ENCODE data around the gene RHOA. TPM values are rescaled to one million over a fixed set of nuclear protein-coding genes. Genes with fewer than 3 reads are reported as not detected.

Gene RHOA
- total RNA-seq, 2 experiments from 2014 or later = 467 to 520 TPM

DNA sequence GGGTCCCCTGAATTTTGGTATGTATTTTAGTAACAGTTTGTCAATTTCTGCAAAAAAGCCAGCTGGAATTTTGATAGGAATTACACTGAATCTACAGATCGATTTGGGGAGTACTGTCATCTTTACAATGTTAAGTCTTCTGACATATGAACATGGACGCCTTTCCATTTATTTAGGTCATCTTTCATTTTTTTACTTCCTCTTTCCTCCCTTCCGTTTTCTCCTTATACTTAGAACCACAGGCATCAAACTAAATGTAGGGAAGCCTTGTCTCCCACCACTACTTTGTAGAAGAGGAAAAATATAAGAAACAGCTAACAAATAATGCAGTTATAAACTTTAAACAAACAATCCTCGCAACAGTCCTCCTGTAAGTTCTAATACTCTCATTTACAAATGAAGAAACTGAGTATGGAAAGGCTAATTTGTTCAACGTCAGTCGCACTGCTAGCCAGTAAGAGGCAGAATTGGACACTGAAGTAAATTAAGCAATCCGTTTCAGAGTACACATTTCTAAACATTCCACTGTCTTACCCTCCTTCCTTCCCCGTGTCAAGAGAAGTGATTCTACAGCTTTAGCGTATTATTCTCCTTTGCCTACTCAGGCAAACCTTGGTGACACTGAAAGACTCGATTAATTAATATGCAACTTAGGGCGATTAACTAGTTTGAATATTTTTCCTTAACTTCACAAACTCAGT lies 25.6 kb downstream of the RHOA start:
- no peak overlapping the region for H3K27ac Mint-ChIP-seq
- no peak overlapping the region for H3K4me3 Mint-ChIP-seq
- ChIA-PET POLR2A (no interaction called here), CTCF (no interaction called here)
- H3K27me3 Mint-ChIP-seq = no peaks in the 10 kb centered on the region
- H3K4me1 Mint-ChIP-seq = peaks cover 28% of the 10 kb centered on the region
- H3K36me3 Mint-ChIP-seq (ENCODE audit: low read depth) = peaks cover 20% of the 10 kb centered on the region
- no peaks in the 10 kb centered on the region for H3K9me3 Mint-ChIP-seq
- DNase-seq = no peak

DNA sequence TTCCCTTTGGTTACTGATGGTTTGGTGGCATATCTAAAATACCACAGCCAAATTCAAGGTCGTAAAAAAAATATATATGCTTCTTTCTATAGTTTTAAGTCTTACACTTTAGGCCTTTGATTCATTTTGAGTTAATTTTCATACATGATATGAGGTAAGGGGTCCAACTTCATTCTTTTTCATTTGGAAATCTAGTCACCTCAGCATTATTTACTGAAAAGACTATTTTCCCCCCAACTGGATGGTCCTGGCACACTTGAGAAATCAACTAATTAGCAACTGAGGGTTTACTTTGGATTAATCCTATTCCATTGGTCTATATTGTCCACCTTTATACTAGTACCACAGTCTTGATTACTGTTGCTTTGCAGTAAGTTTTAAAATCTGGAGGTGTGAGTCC lies 26.2 kb downstream of the RHOA start:
- Mint-ChIP-seq H3K27ac (no peak overlapping the region), H3K36me3 (ENCODE audit: low read depth) (peaks cover 20% of the 10 kb centered on the region), H3K4me1 (peaks cover 28% of the 10 kb centered on the region), H3K9me3 (no peaks in the 10 kb centered on the region), H3K4me3 (no peak overlapping the region), H3K27me3 (no peaks in the 10 kb centered on the region)
- DNase-seq = no peak
- CTCF ChIA-PET = no interaction called here
- POLR2A ChIA-PET = no interaction called here

DNA sequence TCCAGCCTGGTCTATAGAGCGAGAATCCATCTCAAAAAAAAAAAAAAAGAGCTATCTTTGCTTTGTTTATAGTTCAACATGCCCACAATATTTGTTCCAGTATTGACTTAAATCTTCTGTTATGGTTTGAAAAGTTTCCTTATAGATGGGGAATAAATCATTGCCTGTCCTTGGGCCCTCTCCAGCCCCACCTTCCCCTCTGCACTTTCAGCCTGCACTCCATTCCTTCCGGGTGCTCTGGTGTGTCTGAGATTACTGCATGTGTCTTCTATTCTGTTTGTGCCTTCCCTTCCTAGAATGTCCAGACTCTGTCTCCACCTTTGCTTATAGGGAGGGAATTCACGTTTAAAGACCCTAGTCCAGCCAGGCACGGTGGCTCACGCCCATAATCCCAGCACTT lies 28.4 kb downstream of the RHOA start:
- DNase-seq = no peak
- peaks cover 28% of the 10 kb centered on the region for H3K36me3 Mint-ChIP-seq (ENCODE audit: low read depth)
- H3K9me3 Mint-ChIP-seq = peaks cover 3% of the 10 kb centered on the region
- ChIA-PET POLR2A (no interaction called here), CTCF (no interaction called here)
- peaks cover 35% of the 10 kb centered on the region for H3K4me1 Mint-ChIP-seq
- H3K27ac Mint-ChIP-seq = peak overlapping the region; percentile 26
- H3K4me3 Mint-ChIP-seq = no peak overlapping the region
- H3K27me3 Mint-ChIP-seq = no peaks in the 10 kb centered on the region

DNA sequence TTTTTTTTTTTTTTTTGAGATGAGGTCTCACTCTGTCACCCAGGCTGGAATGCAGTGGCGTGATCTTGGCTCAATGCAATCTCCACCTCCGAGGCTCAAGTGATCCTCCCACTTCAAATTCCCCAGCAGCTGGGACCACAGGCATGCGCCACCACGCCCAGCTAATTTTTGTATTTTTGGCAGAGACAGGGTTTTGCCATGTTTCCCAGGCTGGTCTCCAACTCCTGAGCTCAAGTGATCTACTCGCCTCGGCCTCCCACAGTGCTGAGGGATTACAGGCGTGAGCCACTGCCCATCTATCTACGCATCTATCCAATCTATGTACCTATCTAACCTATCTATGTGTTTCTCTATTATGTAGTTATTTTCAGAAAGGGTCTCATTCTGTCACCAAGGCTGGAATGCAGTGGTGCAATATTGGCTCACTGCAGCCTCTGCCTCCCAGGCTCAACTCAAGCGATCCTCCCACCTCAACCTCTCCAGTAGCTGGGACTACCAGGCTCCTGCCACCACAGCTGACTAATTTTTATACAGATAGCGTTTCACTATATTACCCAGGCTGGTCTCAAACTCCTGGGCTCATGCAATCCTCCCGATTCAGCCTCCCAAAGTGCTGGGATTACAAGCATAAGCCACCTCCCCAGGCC lies 33.4 kb downstream of the RHOA start:
- CTCF ChIA-PET = interaction anchor here (1.1 kb wide), 1 partner anchor 71 kb away, joined by 3 read pairs; no protein-coding TSS in a partner anchor
- H3K27ac Mint-ChIP-seq = peak overlapping the region; percentile 83
- DNase-seq = no peak
- peaks cover 34% of the 10 kb centered on the region for H3K4me1 Mint-ChIP-seq
- H3K4me3 Mint-ChIP-seq = no peak overlapping the region
- no peaks in the 10 kb centered on the region for H3K27me3 Mint-ChIP-seq
- H3K36me3 Mint-ChIP-seq (ENCODE audit: low read depth) = peaks cover 40% of the 10 kb centered on the region
- POLR2A ChIA-PET = interaction anchor here (0.6 kb wide), 1 partner anchor 38 kb away, joined by 3 read pairs; no protein-coding TSS in a partner anchor
- peaks cover 3% of the 10 kb centered on the region for H3K9me3 Mint-ChIP-seq

DNA sequence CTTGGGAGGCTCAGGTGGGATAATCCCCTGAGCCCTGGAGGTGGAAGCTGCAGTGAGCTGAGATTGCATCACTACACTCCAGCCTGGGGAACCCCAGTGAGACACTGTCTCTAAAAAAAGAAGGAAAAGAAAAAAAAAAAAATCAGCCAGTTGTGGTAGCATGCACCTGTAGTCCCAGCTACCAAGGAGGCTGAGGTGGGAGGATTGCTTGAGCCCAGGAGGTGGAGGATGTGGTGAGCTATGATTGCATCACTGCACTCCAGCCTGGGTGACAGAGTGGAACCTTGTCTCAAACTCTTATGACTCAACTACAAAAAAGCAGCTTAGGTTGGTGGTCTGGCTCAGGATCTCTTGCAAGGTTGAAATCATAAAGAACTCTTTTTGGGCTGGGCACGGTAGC lies 34.3 kb downstream of the RHOA start:
- POLR2A ChIA-PET = interaction anchor here (0.6 kb wide), 2 partner anchors 51 to 75 kb away, joined by 3 to 6 read pairs; no protein-coding TSS in a partner anchor
- Mint-ChIP-seq H3K27ac (peak overlapping the region; percentile 78), H3K9me3 (peaks cover 3% of the 10 kb centered on the region), H3K4me1 (peaks cover 36% of the 10 kb centered on the region), H3K27me3 (no peaks in the 10 kb centered on the region), H3K4me3 (no peak overlapping the region), H3K36me3 (ENCODE audit: low read depth) (peaks cover 46% of the 10 kb centered on the region)
- peak; percentile 54 for DNase-seq
- CTCF ChIA-PET = interaction anchor here (0.6 to 1.1 kb wide), 4 partner anchors 11 to 72 kb away, joined by 3 to 4 read pairs (median 3); no protein-coding TSS in a partner anchor

DNA sequence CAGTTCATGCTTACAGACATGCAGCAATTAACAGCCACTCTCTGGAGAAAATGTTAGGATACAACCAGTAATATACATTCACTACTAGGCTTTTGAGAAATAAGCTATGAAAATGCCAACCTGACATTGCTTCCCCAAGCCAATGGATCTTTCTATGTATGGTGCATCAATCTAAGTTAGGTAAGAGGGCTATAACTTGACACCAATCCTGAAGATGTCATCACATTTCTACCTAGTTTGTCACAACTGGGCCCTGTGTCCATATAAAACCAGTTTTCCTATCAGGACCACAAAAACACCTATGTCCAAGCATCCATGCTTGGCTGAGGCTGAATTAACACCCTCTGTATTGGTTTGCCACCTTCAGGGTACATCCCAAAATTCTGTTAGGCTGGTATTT lies 39.8 kb downstream of the RHOA start:
- Mint-ChIP-seq H3K27me3 (no peaks in the 10 kb centered on the region), H3K36me3 (ENCODE audit: low read depth) (peaks cover 52% of the 10 kb centered on the region), H3K9me3 (no peaks in the 10 kb centered on the region), H3K4me1 (peaks cover 25% of the 10 kb centered on the region), H3K4me3 (no peak overlapping the region), H3K27ac (no peak overlapping the region)
- DNase-seq = no peak
- CTCF ChIA-PET = interaction anchor here (1.1 kb wide), 1 partner anchor 13 kb away, joined by 4 read pairs; no protein-coding TSS in a partner anchor
- POLR2A ChIA-PET = no interaction called here

DNA sequence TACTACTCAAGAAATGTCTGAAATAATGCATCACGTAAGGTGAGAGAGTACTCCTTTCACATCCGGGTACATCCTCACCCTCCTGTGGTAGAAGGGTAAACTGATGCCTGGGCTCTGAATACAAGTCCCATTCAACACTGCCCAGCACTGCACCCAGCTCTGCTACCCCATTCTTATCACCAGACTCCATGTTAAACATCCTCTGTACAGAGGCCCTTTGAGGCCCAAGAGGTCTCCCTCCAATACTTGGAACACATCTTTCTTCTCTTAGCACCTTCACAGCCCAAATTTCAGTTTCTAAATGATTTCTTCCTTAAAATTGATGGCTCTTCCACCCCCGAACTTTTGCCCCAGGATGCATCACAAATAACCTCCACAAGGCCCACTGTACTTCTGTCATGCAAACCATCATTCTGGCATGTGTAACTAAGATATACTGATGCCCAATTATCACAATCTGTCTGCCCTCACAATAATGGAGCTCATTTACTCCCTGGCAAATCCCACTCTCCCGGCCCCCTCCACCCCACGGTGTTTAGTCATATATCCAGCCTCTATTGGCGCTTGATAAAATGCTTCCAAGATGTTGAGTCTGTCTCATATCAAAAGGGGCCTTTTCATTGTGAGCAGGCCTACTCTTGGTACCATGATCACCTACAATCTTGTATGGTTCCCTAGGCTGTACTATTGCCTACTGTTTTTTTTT lies 41.0 kb downstream of the RHOA start:
- Mint-ChIP-seq H3K4me3 (no peak overlapping the region), H3K27ac (no peak overlapping the region), H3K9me3 (no peaks in the 10 kb centered on the region), H3K4me1 (peaks cover 25% of the 10 kb centered on the region), H3K27me3 (no peaks in the 10 kb centered on the region), H3K36me3 (ENCODE audit: low read depth) (peaks cover 62% of the 10 kb centered on the region)
- DNase-seq = no peak
- CTCF ChIA-PET = interaction anchor here (0.6 to 1.7 kb wide), 5 partner anchors 13 to 1272 kb away, joined by 3 to 4 read pairs (median 4); no protein-coding TSS in a partner anchor
- POLR2A ChIA-PET = interaction anchor here (0.6 kb wide), 1 partner anchor 48 kb away, joined by 4 read pairs; no protein-coding TSS in a partner anchor

DNA sequence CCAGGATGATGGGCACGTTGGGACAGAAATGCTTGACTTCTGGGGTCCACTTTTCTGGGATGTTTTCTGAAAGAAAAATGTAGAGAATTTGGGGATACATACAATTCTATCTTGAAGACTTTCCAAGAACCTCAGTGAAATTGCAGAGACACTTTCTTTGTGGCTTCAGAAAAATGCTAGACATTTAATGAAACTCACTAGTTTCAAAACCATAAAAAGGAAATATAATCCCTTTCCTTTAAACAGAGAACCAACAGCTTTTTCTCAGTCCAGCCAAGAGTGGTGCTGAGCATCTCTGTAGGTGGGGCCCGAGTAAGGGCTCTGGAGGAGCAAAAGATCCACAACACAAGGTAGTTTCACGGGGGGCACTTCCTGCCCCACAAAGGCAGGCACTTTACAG lies 49.2 kb downstream of the RHOA start:
- peaks cover 29% of the 10 kb centered on the region for H3K4me1 Mint-ChIP-seq
- H3K36me3 Mint-ChIP-seq (ENCODE audit: low read depth) = peaks cover 66% of the 10 kb centered on the region
- no peak overlapping the region for H3K4me3 Mint-ChIP-seq
- CTCF ChIA-PET = interaction anchor here (0.9 to 1.4 kb wide), 2 partner anchors 22 to 47 kb away, joined by 3 to 4 read pairs; partner anchors contain the start of gene USP4
- H3K9me3 Mint-ChIP-seq = no peaks in the 10 kb centered on the region
- POLR2A ChIA-PET = no interaction called here
- no peaks in the 10 kb centered on the region for H3K27me3 Mint-ChIP-seq
- H3K27ac Mint-ChIP-seq = peak overlapping the region; percentile 51
- no peak for DNase-seq

DNA sequence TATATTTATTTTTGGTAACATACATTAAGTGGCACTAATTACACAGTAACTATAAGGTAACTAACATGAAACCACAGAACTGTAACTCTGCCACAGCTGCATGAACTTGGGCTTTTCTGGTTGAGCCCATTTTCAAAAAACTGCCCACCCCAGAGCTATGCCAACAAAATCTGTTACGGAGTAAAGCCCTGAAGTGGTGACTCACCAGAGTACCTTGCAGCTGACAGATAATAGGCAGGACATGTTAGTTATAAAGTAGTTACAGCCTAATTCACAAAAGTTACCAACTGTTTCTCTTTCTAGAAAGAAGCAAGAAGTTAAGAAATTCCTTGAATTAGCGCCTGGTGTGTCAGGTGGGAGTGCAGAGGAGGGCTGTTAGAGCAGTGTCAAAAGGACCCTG lies 52.2 kb downstream of the RHOA start:
- ChIA-PET POLR2A (interaction anchor here (1.4 kb wide), 1 partner anchor 20 kb away, joined by 6 read pairs; the partner anchor contains the start of gene USP4), CTCF (interaction anchor here (0.6 to 2.2 kb wide), 4 partner anchors 10 to 28 kb away, joined by 3 to 8 read pairs (median 3); no protein-coding TSS in a partner anchor)
- no peak for DNase-seq
- H3K9me3 Mint-ChIP-seq = no peaks in the 10 kb centered on the region
- H3K4me3 Mint-ChIP-seq = peak overlapping the region; percentile 96
- H3K36me3 Mint-ChIP-seq (ENCODE audit: low read depth) = peaks cover 62% of the 10 kb centered on the region
- peaks cover 37% of the 10 kb centered on the region for H3K4me1 Mint-ChIP-seq
- H3K27me3 Mint-ChIP-seq = no peaks in the 10 kb centered on the region
- peak overlapping the region; percentile 87 for H3K27ac Mint-ChIP-seq

DNA sequence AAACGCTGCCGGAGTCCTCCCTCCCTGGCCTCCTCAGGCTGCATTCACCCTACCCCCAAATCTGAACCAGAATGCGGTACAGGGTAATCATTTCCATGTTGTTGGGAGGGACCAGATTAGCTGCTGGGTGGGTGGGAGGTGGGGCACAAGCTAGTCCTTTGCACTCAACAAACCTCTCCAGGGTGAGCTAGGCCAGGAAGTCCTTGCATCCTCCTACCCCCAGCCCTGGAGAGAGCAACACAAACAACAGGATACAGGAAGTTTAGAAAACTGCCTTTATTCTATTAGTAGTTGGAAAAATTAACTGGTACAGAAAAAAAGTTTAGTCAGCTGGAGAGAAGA lies 52.9 kb downstream of the RHOA start:
- Mint-ChIP-seq H3K4me1 (peaks cover 39% of the 10 kb centered on the region), H3K4me3 (peak overlapping the region; percentile 96), H3K9me3 (no peaks in the 10 kb centered on the region), H3K36me3 (ENCODE audit: low read depth) (peaks cover 59% of the 10 kb centered on the region), H3K27me3 (no peaks in the 10 kb centered on the region), H3K27ac (peak overlapping the region; percentile 87)
- DNase-seq = no peak
- POLR2A ChIA-PET = interaction anchor here (1.4 kb wide), 1 partner anchor 19 kb away, joined by 6 read pairs; the partner anchor contains the start of gene USP4
- CTCF ChIA-PET = interaction anchor here (1.0 to 2.2 kb wide), 2 partner anchors 13 to 14 kb away, joined by 4 to 8 read pairs; no protein-coding TSS in a partner anchor

DNA sequence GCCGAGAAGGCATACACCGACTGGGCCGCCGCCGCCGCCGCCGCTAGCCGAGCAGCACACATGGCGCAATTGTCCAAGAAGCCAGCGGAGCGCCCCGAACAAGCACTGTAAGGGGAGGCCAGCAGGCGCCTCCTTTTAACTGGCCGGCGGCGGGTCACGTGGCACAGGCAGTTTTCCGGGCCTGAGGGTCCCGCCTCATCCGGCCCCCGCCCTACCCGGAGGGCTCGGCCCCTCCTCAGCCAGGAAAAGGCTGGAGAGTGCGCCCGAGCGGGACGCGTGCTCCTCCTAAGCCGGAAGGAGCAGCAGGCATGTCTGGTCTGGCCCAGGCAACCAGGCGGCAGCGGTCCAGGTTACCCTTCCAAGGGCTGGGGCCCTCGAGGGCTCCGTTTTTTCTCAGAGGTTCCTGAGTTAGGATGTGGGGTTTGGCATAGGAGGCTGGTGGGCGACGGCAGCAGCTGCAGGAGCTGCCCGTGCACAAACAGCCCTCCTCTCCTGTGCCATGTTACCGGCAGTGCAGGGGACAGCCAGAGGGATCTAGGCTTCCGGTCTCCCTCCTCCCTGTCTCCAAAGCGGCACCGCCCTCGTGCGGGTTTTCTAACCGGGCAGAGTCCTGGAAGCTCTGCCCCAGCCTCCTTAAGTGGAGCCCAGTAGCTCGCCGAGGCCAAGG lies 53.4 kb downstream of the RHOA start, which contains the start of gene GPX1:
Gene GPX1 (minus strand): TSS at position 137 of the 667 bp plus-strand sequence. CDS start 75 bp downstream, at position 62.
- peak within 1 kb of the TSS; percentile 96 for H3K4me3 Mint-ChIP-seq
- H3K27ac Mint-ChIP-seq = peak within 1 kb of the TSS; percentile 95

More for the DNA sequence above, 53.4 kb downstream of the RHOA start, which contains the start of gene GPX1:
- ChIA-PET CTCF (interaction anchor here (1.0 to 2.2 kb wide), 2 partner anchors 13 kb away, joined by 4 to 8 read pairs; no protein-coding TSS in a partner anchor), POLR2A (interaction anchor here (1.4 kb wide), 1 partner anchor 18 kb away, joined by 6 read pairs; the partner anchor contains the start of gene USP4)
- Mint-ChIP-seq H3K9me3 (no peaks in the 10 kb centered on the region), H3K4me1 (peaks cover 39% of the 10 kb centered on the region), H3K27me3 (no peaks in the 10 kb centered on the region), H3K36me3 (ENCODE audit: low read depth) (peaks cover 54% of the 10 kb centered on the region)
- DNase-seq = peak; percentile 84

All from activated CD4-positive, alpha-beta T cell treated with anti-CD3 and anti-CD28 coated beads, Interleukin-2, amount 10 ng/mL, durations not matched to agents 7 days and 5 days (primary cell).